Mesodermal cell (in vitro differentiated cells): ENCODE data around the gene YIF1A.
A peak's percentile ranks its signal among the peaks of the same experiment; 100 is the strongest.
"Not testable (repeated sequence)": the region's sequence is repeated elsewhere in the genome, so short reads cannot be mapped to it uniquely, and the experiment has no call there.

Source experiments
- H3K27ac ChIP-seq: 2 replicates; pipeline ENCODE4 v1.7.0; 2013; ENCODE audit warnings: mild to moderate bottlenecking, low read depth, low read length, moderate library complexity; ENCODE audit not compliant: severe bottlenecking
- H3K36me3 ChIP-seq: 2 replicates; pipeline ENCODE4 v1.7.1; 2013; ENCODE audit warnings: mild to moderate bottlenecking, low read length, moderate library complexity; ENCODE audit not compliant: control insufficient read depth, insufficient read depth
- H3K4me1 ChIP-seq: one replicate; pipeline ENCODE4 v1.7.1; 2013; ENCODE audit warnings: mild to moderate bottlenecking, low read length; ENCODE audit not compliant: insufficient read depth, control insufficient read depth, poor library complexity, severe bottlenecking
- H3K4me3 ChIP-seq: 2 replicates; pipeline ENCODE4 v1.7.0; 2013; ENCODE audit warnings: low read length, control low read depth, mild to moderate bottlenecking; ENCODE audit not compliant: insufficient read depth, poor library complexity, severe bottlenecking; ENCODE audit errors: extremely low read depth
- H3K9me3 ChIP-seq: 2 replicates; pipeline ENCODE4 v1.7.1; 2013; ENCODE audit warnings: mild to moderate bottlenecking, low read length, moderate library complexity; ENCODE audit not compliant: control insufficient read depth
- WGBS, 2 experiments: methylation state at CpG; one replicate each; pipeline ENCODE4 v1.1.5; 2013; ENCODE audit warnings: missing lambda C conversion rate in 2 of 2; ENCODE audit not compliant: insufficient coverage in 2 of 2; 5-methylcytosine and 5-hydroxymethylcytosine counted together

YIF1A gene

GRCh38 chr11:66276619-66277018 is 12.3 kb downstream of the YIF1A start:
- H3K27ac ChIP-seq, H3K4me3 ChIP-seq, H3K9me3 ChIP-seq: not testable (repeated sequence)
- Histone ChIP-seq H3K4me1 (peaks cover 26% of the 10 kb centered on the region), H3K36me3 (peaks cover 46% of the 10 kb centered on the region)
- WGBS, 2 experiments: 92 to 94% methylated on average over 8 of the region's 13 CpGs

- 99 to 100% methylated on average over 8 to 11 of the region's 14 CpGs for WGBS, 2 experiments
Observed at GRCh38 chr11:66275984-66276612, 12.8 kb downstream of the YIF1A start.

GRCh38 chr11:66275396-66275795 is 13.5 kb downstream of the YIF1A start:
- H3K9me3 ChIP-seq: no peaks in the 10 kb centered on the region
- H3K4me1 ChIP-seq: peaks cover 14% of the 10 kb centered on the region
- no peak overlapping the region for H3K27ac ChIP-seq
- H3K36me3 ChIP-seq: peaks cover 51% of the 10 kb centered on the region
- H3K4me3 ChIP-seq: no peak overlapping the region
- WGBS, 2 experiments: 96 to 98% methylated on average over 6 to 7 of the region's 8 CpGs

More at GRCh38 chr11:66275984-66276612, 12.8 kb downstream of the YIF1A start:
- peaks cover 50% of the 10 kb centered on the region for H3K36me3 ChIP-seq
- no peak overlapping the region for H3K4me3 ChIP-seq
- no peaks in the 10 kb centered on the region for H3K9me3 ChIP-seq
- H3K27ac ChIP-seq: no peak overlapping the region
- H3K4me1 ChIP-seq: peaks cover 21% of the 10 kb centered on the region

GRCh38 chr11:66274219-66274618 is 14.7 kb downstream of the YIF1A start:
- Histone ChIP-seq H3K9me3 (no peaks in the 10 kb centered on the region), H3K4me1 (peaks cover 7% of the 10 kb centered on the region), H3K27ac (no peak overlapping the region), H3K4me3 (no peak overlapping the region), H3K36me3 (peaks cover 53% of the 10 kb centered on the region)
- WGBS, 2 experiments: 100% methylated on average over 1 of the region's 1 CpG

- no peak overlapping the region for H3K4me3 ChIP-seq
- H3K36me3 ChIP-seq: peaks cover 53% of the 10 kb centered on the region
- peaks cover 3% of the 10 kb centered on the region for H3K4me1 ChIP-seq
- H3K9me3 ChIP-seq: no peaks in the 10 kb centered on the region
- WGBS, 2 experiments: 100% methylated on average over 2 of the region's 2 CpGs
- H3K27ac ChIP-seq: no peak overlapping the region
Observed at GRCh38 chr11:66272596-66272995, 16.3 kb downstream of the YIF1A start.

GRCh38 chr11:66271816-66272215 is 17.1 kb downstream of the YIF1A start:
- whole genome bisulfite sequencing, 2 experiments: 88 to 97% methylated on average over 4 to 5 of the region's 7 CpGs

GRCh38 chr11:66268952-66269905 is 19.7 kb downstream of the YIF1A start:
- H3K36me3 ChIP-seq: peaks cover 45% of the 10 kb centered on the region

More at GRCh38 chr11:66271816-66272215, 17.1 kb downstream of the YIF1A start:
- H3K9me3 ChIP-seq: no peaks in the 10 kb centered on the region
- no peak overlapping the region for H3K4me3 ChIP-seq
- peaks cover 3% of the 10 kb centered on the region for H3K4me1 ChIP-seq
- no peak overlapping the region for H3K27ac ChIP-seq
- H3K36me3 ChIP-seq: peaks cover 53% of the 10 kb centered on the region

GRCh38 chr11:66268244-66268951 is 20.5 kb downstream of the YIF1A start, which contains the start of gene RAB1B:
TSS of gene RAB1B (plus strand) at chr11:66268639. CDS start at chr11:66268680, 41 bp downstream.
- Histone ChIP-seq H3K27ac (peak within 1 kb of the TSS; percentile 91), H3K4me3 (peak within 1 kb of the TSS; percentile 87), H3K36me3 (peaks cover 45% of the 10 kb centered on the region), H3K4me1 (peaks cover 3% of the 10 kb centered on the region), H3K9me3 (no peaks in the 10 kb centered on the region)
- WGBS, 2 experiments: 0% methylated on average over 48 to 56 of the region's 64 CpGs

More at GRCh38 chr11:66268952-66269905, 19.7 kb downstream of the YIF1A start:
- WGBS, 2 experiments: 4 to 5% methylated on average over 26 of the region's 32 CpGs
- peak overlapping the region; percentile 87 for H3K4me3 ChIP-seq
- H3K4me1 ChIP-seq: peaks cover 3% of the 10 kb centered on the region
- no peaks in the 10 kb centered on the region for H3K9me3 ChIP-seq
- H3K27ac ChIP-seq: peak overlapping the region; percentile 91

- Histone ChIP-seq H3K4me3 (peak overlapping the region; percentile 87), H3K36me3 (peaks cover 45% of the 10 kb centered on the region), H3K27ac (peak overlapping the region; percentile 91), H3K9me3 (no peaks in the 10 kb centered on the region), H3K4me1 (peaks cover 3% of the 10 kb centered on the region)
- 1% methylated on average over 32 to 48 of the region's 61 CpGs for WGBS, 2 experiments
Observed at GRCh38 chr11:66267379-66268243, 21.3 kb downstream of the YIF1A start.

- 37 to 71% methylated on average over 3 to 6 of the region's 13 CpGs for WGBS, 2 experiments
- peaks cover 45% of the 10 kb centered on the region for H3K36me3 ChIP-seq
- peaks cover 3% of the 10 kb centered on the region for H3K4me1 ChIP-seq
- H3K27ac ChIP-seq: peak overlapping the region; percentile 43
- peak overlapping the region; percentile 87 for H3K4me3 ChIP-seq
- no peaks in the 10 kb centered on the region for H3K9me3 ChIP-seq
Observed at GRCh38 chr11:66267039-66267378, 21.9 kb downstream of the YIF1A start.
